LNCaP clone FGC (cell line): Measurements from ENCODE around the gene SEPTIN6.

Source experiments
- DNase-seq: peaks from one replicate; pipeline ENCODE4 v3.0.0-alpha.2; 2011; ENCODE audit warnings: low read depth
- H3K4me3 ChIP-seq: 2 replicates; pipeline ENCODE4 v1.5.1; 2011; ENCODE audit warnings: mild to moderate bottlenecking, low read depth, low read length, control low read depth
- TF ChIP-seq, protein P1 (sequence below): IDR thresholded peaks from 2 replicates; pipeline ENCODE4 v1.5.1; 2012; ENCODE audit warnings: mild to moderate bottlenecking; ENCODE audit not compliant: control insufficient read depth, insufficient read depth; ENCODE audit errors: extremely low read depth

Gene SEPTIN6

DNA sequence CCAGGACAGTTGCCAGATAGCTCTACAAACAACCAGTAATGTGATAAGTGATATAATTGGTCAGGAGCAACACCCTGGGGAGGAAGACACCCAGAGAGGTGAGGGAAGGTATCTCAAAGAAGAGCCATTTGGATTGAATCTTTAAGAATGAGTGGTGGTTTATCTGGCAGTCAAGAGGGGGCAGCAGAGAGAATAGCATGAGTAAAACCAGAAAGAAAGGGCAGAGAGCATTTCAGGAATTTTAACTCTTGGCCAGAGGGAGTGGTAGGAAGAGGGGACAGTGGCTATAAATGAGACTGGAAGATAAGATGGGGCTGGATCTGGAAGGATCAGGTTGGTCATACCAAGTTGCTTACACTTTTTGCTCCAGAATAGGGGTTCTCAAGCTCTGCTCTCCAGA lies 5.9 kb upstream of the SEPTIN6 start:
- peak; percentile 52 for DNase-seq
- TF ChIP-seq, protein P1, sequence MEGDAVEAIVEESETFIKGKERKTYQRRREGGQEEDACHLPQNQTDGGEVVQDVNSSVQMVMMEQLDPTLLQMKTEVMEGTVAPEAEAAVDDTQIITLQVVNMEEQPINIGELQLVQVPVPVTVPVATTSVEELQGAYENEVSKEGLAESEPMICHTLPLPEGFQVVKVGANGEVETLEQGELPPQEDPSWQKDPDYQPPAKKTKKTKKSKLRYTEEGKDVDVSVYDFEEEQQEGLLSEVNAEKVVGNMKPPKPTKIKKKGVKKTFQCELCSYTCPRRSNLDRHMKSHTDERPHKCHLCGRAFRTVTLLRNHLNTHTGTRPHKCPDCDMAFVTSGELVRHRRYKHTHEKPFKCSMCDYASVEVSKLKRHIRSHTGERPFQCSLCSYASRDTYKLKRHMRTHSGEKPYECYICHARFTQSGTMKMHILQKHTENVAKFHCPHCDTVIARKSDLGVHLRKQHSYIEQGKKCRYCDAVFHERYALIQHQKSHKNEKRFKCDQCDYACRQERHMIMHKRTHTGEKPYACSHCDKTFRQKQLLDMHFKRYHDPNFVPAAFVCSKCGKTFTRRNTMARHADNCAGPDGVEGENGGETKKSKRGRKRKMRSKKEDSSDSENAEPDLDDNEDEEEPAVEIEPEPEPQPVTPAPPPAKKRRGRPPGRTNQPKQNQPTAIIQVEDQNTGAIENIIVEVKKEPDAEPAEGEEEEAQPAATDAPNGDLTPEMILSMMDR: peak; percentile 44
- H3K4me3 ChIP-seq: no peak overlapping the region

DNA sequence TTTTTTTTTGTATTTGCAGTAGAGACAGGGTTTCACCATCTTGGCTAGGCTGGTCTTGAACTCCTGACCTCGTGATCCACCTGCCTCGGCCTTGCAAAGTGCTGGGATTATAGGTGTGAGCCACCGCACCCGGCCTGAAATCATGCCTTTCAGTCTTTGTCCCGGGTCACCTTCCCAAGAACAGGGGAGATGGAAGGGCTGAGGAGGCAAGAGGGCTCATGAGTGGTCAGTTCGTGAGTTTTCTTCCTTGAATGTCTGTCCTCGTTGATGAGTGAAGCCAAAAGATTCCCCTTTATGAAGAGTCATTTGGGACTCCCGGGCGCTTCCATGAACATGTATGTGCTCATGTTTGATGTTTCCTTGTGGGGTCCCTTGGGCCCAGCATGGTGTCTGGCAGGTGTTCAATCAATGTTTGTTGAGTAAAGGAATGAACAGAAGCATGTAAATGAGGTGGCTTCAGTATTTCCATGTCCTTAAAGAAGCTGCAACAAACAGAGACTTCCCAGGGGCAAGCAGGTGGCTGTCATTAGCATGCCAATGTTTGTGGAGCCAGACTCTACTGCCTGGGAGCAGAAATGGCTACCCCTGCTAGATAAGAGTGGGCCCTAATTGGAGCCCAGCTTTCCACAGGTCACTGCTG lies 3.4 kb upstream of the SEPTIN6 start:
- TF ChIP-seq, protein P1: no peak
- DNase-seq: no peak
- H3K4me3 ChIP-seq: no peak overlapping the region

DNA sequence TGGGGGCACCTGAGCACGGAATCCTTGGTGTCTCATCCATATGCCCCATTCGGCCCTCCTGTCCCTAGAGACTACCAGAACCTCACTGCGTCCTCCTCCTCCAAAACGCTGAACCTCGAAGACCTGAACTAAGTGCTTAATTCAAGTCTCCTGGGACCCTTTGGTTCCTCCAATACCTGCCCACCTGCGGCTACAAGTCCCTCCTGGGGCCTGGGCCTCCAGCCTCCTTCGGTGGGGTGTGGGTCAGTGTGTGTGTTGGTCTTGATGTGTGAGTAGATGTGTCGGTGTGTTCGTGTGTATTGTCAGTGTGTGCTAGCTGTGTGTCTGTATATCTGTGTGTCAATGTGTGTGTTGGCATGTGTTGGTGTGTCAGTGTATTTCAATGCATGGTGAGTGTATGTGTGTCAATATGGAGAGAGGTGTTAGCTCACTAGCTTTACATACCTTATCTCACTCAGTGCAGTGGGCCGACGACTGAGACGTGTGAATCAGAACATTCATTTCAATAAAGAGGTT lies 2.6 kb upstream of the SEPTIN6 start:
- H3K4me3 ChIP-seq: no peak overlapping the region
- TF ChIP-seq, protein P1: no peak
- no peak for DNase-seq

GRCh38 chrX:119694601-119695534 lies 1.9 kb upstream of the SEPTIN6 start:
- TF ChIP-seq, protein P1: no peak
- no peak overlapping the region for H3K4me3 ChIP-seq
- no peak for DNase-seq

GRCh38 chrX:119693996-119694451 lies 1.1 kb upstream of the SEPTIN6 start:
- H3K4me3 ChIP-seq: no peak overlapping the region
- no peak for DNase-seq
- TF ChIP-seq, protein P1: no peak

DNA sequence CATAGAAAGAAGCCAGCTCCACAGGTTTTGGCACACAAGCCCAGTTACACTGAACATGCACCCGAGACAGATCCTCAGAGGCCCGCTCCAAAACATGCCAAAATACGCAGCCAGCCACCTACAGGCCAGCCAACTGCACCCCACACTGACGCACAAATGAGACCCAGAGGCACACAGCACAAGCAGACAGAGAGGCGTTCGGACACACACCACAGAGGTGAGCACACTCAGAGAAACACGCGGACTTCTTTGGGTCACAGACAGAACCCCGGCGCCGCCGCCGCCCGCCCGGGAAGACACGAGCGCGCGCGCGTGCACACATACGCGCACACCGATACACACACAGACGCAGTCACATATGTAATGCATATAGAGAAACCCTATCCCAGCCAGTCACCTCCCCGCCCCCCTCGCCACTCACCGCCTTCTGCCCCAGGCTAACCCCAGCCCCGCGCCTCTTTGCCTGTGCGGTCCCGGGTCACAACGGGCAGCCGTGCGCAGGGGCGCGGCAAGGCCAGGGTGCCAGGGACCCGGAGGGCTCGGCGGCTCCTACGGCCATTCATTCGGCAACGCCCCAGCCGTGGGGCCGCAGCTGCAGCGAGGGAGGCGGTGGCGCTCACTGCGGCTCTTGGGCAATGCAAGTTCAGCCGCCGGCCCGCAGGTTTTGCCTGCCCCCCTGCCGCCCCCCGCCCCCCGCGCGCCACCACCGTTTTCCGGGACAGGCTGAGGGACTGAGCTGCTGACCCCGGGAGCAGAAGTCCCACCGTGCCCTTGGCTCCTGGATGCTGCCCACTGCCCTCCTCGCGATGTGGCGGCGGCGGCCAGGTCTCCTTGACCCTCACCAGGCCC lies 553 bp downstream of the SEPTIN6 start:
- no peak for DNase-seq
- H3K4me3 ChIP-seq: peak overlapping the region; percentile 62
- TF ChIP-seq, protein P1: no peak
